MM.1S (cell line): Measurements from ENCODE around the gene DNAJB11.

Experiments used
- DNase-seq: peaks from one replicate; pipeline ENCODE4 v3.0.0-alpha.2; 2015
- H2AFZ ChIP-seq: fragments of 300-600 bp; sonication (generic); 2 replicates; pipeline ENCODE4 v1.6.0; 2016; ENCODE audit warnings: antibody characterized with exemption, low read length
- H3F3A ChIP-seq: fragments of 300-600 bp; sonication (generic); 2 replicates; pipeline ENCODE4 v1.6.1; 2016; ENCODE audit warnings: mild to moderate bottlenecking, antibody characterized with exemption, low read length, moderate library complexity, mixed read lengths; ENCODE audit not compliant: insufficient read depth
- H3K27ac ChIP-seq: fragments of 300-600 bp; sonication (generic); 2 replicates; pipeline ENCODE4 v1.5.1; 2016; ENCODE audit warnings: mild to moderate bottlenecking, low read length
- H3K27me3 ChIP-seq: fragments of 300-600 bp; sonication (generic); replicated peaks from 2 replicates; pipeline ENCODE4 v1.6.0; 2016; ENCODE audit warnings: low read length; ENCODE audit not compliant: insufficient read depth
- H3K36me3 ChIP-seq: fragments of 300-600 bp; sonication (generic); replicated peaks from 2 replicates; pipeline ENCODE4 v1.6.1; 2016; ENCODE audit warnings: mild to moderate bottlenecking, low read length, mixed read lengths; ENCODE audit not compliant: insufficient read depth
- H3K4me1 ChIP-seq: fragments of 300-600 bp; sonication (generic); 2 replicates; pipeline ENCODE4 v1.6.1; 2016; ENCODE audit warnings: low read length, mixed read lengths
- H3K4me2 ChIP-seq: fragments of 300-600 bp; sonication (generic); 2 replicates; pipeline ENCODE4 v1.6.0; 2016; ENCODE audit warnings: low read depth, low read length
- H3K4me3 ChIP-seq: fragments of 300-600 bp; sonication (generic); 2 replicates; pipeline ENCODE4 v1.5.1; 2016; ENCODE audit warnings: low read length, mixed read lengths
- H3K79me2 ChIP-seq: fragments of 300-600 bp; sonication (generic); 2 replicates; pipeline ENCODE4 v1.6.1; 2016; ENCODE audit warnings: mixed run types, low read length, mixed read lengths
- H3K9ac ChIP-seq: fragments of 300-600 bp; sonication (generic); 2 replicates; pipeline ENCODE4 v1.6.1; 2016; ENCODE audit warnings: low read length, mixed read lengths
- H3K9me2 ChIP-seq: fragments of 300-600 bp; sonication (generic); replicated peaks from 2 replicates; pipeline ENCODE4 v1.6.1; 2016; ENCODE audit warnings: mild to moderate bottlenecking, low read length, mixed read lengths; ENCODE audit not compliant: insufficient read depth
- H3K9me3 ChIP-seq: fragments of 300-600 bp; sonication (generic); replicated peaks from 2 replicates; pipeline ENCODE4 v1.6.1; 2016; ENCODE audit warnings: mild to moderate bottlenecking, low read length, mixed read lengths; ENCODE audit not compliant: insufficient read depth
- H4K20me1 ChIP-seq: fragments of 300-600 bp; sonication (generic); 2 replicates; pipeline ENCODE4 v1.6.1; 2016; ENCODE audit warnings: mild to moderate bottlenecking, low read length, moderate library complexity, mixed read lengths; ENCODE audit not compliant: insufficient read depth
- EZH2 ChIP-seq: fragments of 300-600 bp; sonication (generic); optimal IDR thresholded peaks from 2 replicates; pipeline ENCODE3; 2017; ENCODE audit warnings: low read depth, mild to moderate bottlenecking, antibody characterized with exemption, low read length, mixed read lengths
- EZH2phosphoT487 ChIP-seq: fragments of 300-600 bp; sonication (generic); IDR thresholded peaks from 2 replicates; pipeline ENCODE4 v1.6.1; 2018; ENCODE audit warnings: antibody characterized with exemption, low read length
- TF ChIP-seq, protein P1 (sequence below): fragments of 300-600 bp; sonication (generic); IDR thresholded peaks from 2 replicates; pipeline ENCODE4 v1.5.1; 2016; ENCODE audit warnings: antibody characterized with exemption, low read length, mixed read lengths

DNAJB11 gene

DNA sequence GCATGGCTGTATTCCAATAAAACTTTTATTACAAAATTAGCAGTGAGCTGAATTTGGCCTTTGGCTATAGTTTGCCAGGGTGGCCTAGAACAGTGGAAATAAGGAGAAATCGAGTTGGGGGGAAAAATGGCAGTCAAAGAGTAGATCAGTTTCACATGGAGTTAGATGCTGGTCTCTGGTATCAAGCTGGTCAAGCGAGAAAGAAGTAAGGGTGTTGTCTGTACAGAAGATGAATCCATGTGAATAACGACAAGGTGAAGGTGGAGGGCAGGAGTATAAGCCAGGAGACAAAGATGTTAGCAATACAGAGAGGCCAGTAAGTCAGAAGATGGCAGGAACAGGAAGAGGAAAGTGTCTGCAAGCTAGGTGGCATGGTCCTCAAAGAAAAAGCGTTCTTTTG lies 54.1 kb downstream of the DNAJB11 start:
- no peak overlapping the region for H3K4me2 ChIP-seq
- no peak overlapping the region for H3K4me3 ChIP-seq
- no peak overlapping the region for H3K27ac ChIP-seq
- no peaks in the 10 kb centered on the region for H3F3A ChIP-seq
- no peaks in the 10 kb centered on the region for H3K79me2 ChIP-seq
- H3K27me3 ChIP-seq, result no peaks in the 10 kb centered on the region
- TF ChIP-seq, protein P1, sequence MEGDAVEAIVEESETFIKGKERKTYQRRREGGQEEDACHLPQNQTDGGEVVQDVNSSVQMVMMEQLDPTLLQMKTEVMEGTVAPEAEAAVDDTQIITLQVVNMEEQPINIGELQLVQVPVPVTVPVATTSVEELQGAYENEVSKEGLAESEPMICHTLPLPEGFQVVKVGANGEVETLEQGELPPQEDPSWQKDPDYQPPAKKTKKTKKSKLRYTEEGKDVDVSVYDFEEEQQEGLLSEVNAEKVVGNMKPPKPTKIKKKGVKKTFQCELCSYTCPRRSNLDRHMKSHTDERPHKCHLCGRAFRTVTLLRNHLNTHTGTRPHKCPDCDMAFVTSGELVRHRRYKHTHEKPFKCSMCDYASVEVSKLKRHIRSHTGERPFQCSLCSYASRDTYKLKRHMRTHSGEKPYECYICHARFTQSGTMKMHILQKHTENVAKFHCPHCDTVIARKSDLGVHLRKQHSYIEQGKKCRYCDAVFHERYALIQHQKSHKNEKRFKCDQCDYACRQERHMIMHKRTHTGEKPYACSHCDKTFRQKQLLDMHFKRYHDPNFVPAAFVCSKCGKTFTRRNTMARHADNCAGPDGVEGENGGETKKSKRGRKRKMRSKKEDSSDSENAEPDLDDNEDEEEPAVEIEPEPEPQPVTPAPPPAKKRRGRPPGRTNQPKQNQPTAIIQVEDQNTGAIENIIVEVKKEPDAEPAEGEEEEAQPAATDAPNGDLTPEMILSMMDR, result no peak
- TF ChIP-seq EZH2phosphoT487 (no peak), EZH2 (no peak)
- no peak overlapping the region for H2AFZ ChIP-seq
- DNase-seq, result no peak
- H3K9ac ChIP-seq, result no peak overlapping the region
- no peaks in the 10 kb centered on the region for H3K36me3 ChIP-seq
- H3K9me3 ChIP-seq, result no peaks in the 10 kb centered on the region
- no peaks in the 10 kb centered on the region for H3K9me2 ChIP-seq
- no peaks in the 10 kb centered on the region for H4K20me1 ChIP-seq
- H3K4me1 ChIP-seq, result no peaks in the 10 kb centered on the region

DNA sequence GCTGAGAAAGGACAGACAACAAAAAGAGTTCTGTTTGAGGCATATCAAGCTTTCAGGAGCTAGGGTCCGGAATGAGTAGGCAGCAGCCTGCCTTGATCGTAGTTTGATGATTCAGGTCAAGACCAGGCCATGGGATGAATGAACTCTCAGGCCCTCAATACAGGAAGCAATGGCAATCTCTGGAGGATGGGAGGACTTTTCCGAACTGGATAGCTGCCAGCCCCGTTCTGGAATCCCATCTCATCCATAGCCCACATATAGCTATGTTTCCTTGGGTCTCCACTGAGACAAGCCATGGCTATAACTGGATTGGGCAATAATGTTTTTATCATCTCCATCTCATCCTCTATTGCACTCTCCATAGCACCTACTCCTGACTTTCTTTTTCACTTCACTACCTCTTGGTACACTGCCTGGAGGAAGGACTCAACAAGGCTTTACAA lies 55.1 kb downstream of the DNAJB11 start:
- no peaks in the 10 kb centered on the region for H3K9me3 ChIP-seq
- H3K79me2 ChIP-seq, result no peaks in the 10 kb centered on the region
- H3K4me3 ChIP-seq, result no peak overlapping the region
- no peaks in the 10 kb centered on the region for H3K9me2 ChIP-seq
- H3K9ac ChIP-seq, result no peak overlapping the region
- no peaks in the 10 kb centered on the region for H4K20me1 ChIP-seq
- TF ChIP-seq EZH2phosphoT487 (no peak), EZH2 (no peak)
- TF ChIP-seq, protein P1, result no peak
- DNase-seq, result no peak
- H3K27me3 ChIP-seq, result no peaks in the 10 kb centered on the region
- H3K27ac ChIP-seq, result no peak overlapping the region
- no peaks in the 10 kb centered on the region for H3K36me3 ChIP-seq
- H3K4me2 ChIP-seq, result no peak overlapping the region
- no peaks in the 10 kb centered on the region for H3F3A ChIP-seq
- no peak overlapping the region for H2AFZ ChIP-seq
- no peaks in the 10 kb centered on the region for H3K4me1 ChIP-seq

DNA sequence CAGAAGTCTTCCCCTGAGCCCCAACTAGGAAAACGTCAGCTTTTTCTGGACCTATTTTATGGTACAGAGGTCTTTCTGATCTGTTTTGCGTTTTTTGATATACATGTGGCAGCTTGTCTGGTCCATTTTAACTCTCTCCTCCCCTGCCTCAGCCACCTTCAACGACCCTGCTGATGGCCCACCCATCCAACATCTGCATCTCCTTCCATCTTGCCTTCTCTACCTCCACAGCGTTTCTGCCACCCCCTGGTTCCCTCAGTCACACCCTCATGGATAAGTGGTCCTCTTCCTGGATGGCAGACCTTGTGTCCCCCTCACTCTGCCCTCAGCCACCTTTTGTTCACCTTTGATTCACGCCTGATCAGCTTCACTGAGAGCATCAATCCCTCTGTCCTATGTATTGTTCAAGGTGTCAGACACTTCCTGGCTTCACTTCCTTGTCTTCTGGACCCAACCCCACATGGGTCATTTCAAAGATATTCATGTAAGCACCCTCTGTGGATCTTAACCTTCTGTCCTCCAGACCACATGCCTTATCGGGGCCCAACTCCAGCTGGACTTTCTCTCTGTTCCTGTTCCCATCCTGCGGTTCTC lies 55.8 kb downstream of the DNAJB11 start:
- Histone ChIP-seq H3F3A (no peaks in the 10 kb centered on the region), H3K4me2 (no peak overlapping the region), H3K79me2 (no peaks in the 10 kb centered on the region), H3K9me2 (no peaks in the 10 kb centered on the region), H3K9me3 (no peaks in the 10 kb centered on the region), H3K36me3 (no peaks in the 10 kb centered on the region), H3K9ac (no peak overlapping the region), H3K4me3 (no peak overlapping the region), H3K27ac (no peak overlapping the region), H2AFZ (no peak overlapping the region), H3K27me3 (no peaks in the 10 kb centered on the region), H4K20me1 (no peaks in the 10 kb centered on the region), H3K4me1 (no peaks in the 10 kb centered on the region)
- TF ChIP-seq EZH2 (no peak), EZH2phosphoT487 (no peak)
- TF ChIP-seq, protein P1, result no peak
- no peak for DNase-seq
